NCI-H526 (cell line): ENCODE results near the gene MIA.
"Not testable (repeated sequence)": the region's sequence is repeated elsewhere in the genome, so short reads cannot be mapped to it uniquely, and the experiment has no call there.

Experiments used
- DNase-seq, 2 experiments: peaks; one replicate each; lab custom pipeline; 2025; lab: John Stamatoyannopoulos, UW

Gene MIA

DNA sequence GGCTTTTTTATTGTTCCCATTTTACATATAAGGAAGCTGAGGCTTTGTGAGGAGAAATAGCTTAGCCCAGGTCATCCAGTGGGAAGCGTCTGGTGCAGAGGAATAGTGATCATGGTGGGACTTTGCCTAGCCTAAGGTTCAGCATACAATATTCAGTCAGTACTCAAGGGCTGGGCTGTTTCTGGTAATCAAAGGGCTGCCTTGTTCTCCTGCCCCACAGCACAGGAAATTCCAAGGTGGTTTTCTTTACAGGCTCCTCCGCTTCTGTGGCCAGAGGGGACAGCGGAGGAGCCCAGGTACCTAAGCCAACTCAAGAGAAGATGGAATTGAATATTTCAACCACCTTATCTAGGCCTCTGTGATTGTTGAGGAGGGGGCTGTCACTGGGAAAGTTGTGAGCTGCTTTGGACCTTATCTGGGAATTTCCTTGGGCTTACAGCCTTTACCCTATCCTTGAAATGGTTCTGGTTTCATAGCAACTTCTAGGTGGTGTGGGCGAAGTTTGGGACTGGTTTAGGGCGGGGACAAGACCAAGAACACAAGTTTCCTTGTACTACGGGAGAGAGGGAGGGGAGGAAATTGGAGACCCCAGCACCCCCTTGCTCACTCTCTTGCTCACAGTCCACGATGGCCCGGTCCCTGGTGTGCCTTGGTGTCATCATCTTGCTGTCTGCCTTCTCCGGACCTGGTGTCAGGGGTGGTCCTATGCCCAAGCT is at the start of gene MIA:
MIA (plus strand) TSS at position 606 of the 716 bp plus-strand sequence; CDS start at position 628, 22 bp downstream.
- DNase-seq, result no peak

DNA sequence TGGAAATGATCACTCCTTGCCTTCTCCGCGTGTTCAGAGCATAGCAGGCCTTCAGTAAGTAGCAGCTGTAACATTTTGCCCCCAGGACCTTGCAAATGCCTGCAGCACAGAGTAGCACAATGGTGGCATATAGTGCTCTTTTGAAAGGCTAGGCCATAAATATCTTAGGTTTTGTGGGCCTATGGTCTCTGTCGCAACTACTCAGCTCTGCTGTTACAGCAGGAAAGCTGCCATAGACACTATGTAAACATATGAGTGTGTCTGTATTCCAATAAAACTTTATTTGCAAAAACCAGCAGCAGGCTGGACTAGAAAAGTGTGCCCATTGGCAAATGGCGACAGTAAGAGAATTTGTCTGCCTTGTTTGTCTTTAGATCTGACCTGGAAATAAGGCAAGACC is 49.0 kb upstream of the MIA start:
- no peak for DNase-seq

GRCh38 chr19:40730065-40730464 is 45.3 kb upstream of the MIA start:
- not testable (repeated sequence) for DNase-seq

DNA sequence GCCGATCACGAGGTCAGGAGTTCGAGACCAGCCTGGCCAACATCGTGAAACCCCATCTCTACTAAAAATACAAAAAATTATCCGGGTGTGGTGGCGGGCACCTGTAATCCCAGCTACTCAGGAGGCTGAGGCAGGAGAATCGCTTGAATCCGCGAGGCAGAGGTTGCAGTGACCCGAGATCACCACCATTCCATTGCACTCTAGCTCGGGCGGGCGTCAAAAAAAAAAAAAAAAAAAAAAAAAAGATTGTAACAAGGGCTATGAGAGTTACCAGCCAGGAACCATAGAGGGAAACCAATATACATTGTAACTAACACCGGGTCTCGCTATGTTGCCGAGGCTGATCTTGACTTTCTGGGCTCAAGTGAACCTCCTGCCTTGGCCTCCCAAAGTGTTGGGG is 43.0 kb upstream of the MIA start:
- DNase-seq, result not testable (repeated sequence)

DNA sequence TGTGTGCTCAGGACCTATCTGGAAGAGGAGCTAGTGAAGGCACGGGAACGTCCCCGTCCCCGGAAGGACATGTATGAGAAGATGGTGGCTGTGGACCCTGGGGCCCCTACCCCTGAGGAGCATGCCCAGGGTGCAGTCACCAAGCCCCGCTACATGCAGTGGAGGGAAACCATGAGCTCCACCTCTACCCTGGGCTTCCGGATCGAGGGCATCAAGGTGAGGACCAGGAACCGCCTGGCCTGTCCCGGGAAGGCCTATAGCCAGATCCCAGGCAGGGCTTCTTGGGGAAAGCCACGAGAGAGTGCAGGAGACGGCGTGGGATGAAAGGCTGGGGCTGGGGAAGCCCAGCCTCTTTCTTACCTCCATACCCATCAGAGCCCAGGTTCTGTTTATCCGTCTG is 42.2 kb upstream of the MIA start:
- no peak for DNase-seq

DNA sequence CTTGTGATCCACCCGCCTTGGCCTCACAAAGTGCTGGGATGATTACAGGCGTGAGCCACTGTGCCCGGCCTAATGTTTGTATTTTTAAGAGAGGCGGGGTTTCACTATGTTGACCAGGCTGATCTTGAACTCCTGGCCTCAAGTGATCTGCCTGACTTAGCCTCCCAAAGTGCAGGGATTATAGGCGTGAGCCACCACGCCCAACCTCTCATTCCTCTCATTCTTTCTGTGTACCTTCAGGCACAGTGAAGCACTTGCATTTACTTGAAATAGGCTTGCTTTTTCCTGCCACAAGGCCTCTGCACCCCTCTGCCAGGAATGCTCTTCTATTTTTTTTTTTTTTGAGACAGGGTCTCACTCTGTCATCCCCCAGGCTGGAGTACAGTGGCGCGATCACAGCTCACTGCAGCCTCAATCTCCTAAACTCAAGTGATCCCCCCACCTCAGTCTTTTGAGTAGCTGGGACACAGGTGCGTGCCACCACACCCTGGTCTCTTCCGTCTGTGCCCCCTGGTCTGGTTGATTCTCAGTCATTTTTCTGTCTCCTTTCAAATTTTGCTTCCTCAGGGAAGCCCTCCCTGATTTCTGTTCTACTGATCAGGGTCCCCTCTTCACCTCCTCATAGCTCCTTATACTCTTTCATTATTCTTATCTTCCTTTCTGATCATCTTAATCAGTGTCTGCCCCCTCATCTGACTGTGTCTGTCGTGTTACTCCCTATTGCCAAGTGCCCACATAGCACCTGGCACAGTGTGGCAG is 40.1 kb upstream of the MIA start:
- no peak for DNase-seq

- no peak for DNase-seq
Observed at GRCh38 chr19:40736661-40737060, 38.7 kb upstream of the MIA start.

- no peak for DNase-seq
Observed at GRCh38 chr19:40737102-40737644, 38.1 kb upstream of the MIA start.

- no peak for DNase-seq
Observed at GRCh38 chr19:40739030-40739839, 36.1 kb upstream of the MIA start.

DNA sequence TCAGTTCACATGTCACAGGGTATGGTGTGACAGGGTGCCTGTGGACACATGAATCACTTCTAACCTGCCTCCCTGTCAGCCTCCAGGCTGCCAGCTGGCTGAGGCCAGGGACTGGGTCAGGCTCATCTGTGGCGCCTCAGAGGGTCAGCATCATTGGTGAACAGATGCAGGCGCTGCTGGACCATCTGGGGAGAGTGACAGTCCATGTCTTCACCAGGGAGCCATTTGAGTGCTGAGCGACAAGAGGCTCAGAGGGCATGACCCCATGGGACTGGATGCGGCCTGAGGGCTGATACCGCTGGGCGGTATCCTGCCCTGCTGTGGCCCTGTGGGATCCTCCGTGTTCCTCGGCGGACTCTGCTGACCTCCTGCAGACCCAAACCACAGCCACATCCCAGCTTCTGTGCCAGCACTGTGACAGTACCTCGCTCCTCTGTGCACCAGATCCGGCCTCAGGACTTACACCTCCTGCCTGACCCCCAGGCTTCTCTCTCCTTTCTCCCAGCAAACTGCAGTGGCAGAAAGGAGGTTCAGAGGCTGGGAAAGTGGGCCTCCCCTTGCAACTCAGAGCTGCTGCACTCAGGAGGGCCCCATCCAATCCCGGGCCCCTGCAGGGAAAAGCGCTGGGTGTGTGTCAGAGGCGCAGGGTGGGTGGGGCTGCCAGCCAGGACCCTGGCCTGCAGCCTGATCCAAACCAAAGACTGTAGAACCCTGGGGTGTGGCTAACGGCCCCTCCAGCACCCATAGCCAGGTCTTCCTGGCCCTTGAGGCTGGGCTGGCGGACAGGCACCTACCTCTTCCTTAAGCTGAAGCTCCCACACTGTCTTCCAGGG is 35.2 kb upstream of the MIA start:
- DNase-seq, result no peak

DNA sequence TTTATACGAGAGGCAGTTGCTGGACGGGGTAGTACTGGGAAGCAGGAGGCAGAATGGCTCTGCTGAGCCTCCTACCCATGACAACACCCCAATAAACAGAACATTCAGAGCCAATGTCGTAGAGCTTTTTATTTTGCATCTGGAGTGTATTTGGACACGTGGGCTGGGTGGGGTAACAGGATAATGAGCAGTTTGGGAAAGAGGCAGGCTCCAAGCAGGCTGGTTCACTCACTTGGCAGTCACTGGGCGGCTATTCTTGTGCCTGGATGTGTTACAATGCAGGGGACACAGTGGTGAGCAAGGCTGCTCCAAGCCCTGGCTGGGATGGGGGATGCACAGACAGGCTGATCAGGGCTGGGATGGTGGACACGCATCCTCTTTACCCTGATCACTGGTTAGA is 34.6 kb upstream of the MIA start:
- no peak for DNase-seq

DNA sequence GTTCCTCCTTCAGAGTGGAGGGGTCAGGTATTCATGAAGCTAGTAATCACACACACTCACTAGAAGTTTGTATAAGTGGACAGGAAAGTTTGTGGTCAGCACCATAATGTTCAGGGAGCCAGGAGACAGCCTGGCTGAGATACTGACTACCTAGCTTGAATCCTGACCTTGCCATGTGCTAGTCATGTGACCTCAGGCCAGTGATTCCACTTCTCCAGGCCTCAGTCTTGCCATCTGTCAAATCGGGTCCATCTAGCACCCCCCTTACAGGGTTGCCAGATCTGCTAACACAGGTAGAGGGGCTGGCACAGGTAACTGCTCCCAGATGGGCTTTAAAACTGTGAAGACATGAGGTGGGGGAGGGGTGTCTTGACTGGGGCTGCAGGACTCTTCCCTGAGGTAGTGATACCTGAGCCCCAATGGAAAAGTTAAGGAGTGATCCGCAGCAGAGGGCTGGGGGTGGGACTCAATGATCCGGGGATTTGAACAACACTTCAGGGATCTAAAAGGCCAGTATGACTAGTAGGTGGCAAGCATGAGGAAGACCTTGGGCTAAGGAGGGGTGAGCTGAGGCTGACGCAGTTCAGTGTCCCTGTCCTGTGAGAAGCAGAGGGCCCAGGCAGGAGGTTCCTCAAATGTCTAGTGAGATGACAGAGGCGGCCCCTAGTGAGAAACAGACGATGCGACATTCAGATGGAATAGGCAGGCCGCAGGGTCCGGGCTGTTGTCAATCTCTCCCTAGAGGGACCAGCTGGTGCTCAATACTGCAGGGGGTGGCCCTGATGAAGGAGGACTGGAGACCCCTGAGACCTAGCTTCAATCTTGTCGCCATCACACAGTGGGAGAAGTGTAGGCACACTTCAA is 33.6 kb upstream of the MIA start:
- no peak for DNase-seq

DNA sequence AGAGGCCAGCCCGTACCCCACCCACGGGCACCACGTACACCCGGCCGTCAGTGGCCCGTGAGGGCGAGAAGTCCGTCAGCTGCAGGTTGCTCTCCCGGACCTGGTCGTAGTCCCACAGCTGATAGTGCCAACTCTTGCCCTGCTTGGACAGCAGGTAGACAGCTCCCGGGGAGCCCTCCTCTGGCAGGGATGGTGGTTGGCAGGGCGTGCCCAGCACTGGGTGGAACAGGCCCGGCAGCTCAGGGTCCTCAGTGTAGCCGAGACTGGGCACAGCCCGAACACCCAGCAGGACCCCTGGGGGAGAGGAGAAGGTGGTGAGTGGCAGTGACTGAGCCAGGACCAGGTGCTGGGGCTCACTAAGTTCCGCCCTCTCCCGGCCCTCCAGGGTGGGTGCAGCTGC is 32.8 kb upstream of the MIA start:
- DNase-seq, result no peak

GRCh38 chr19:40742886-40743285 is 32.4 kb upstream of the MIA start:
- DNase-seq, result no peak

DNA sequence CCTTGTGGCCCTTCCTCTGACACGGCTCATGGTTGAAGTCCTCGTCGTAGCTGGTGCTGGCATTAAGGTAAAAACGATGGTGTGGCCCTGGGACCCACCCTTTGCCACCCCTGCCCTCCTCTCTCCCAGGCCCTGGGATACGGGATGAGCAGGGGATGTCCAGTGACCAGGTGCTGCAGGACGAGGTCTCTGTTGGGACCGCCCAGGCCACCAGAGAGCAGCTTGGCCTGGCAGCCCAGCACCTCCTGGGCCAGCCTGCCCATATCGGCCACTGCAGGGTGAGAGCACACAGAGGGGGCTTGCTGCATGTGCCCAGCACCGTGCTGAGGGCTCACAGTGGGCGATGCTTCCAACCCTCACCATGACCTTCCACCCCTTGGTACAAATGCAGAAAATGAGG is 31.4 kb upstream of the MIA start:
- DNase-seq, result no peak

GRCh38 chr19:40744554-40745401 is 30.5 kb upstream of the MIA start:
- DNase-seq, result peak in 1 of 2 experiments; percentile 49

DNA sequence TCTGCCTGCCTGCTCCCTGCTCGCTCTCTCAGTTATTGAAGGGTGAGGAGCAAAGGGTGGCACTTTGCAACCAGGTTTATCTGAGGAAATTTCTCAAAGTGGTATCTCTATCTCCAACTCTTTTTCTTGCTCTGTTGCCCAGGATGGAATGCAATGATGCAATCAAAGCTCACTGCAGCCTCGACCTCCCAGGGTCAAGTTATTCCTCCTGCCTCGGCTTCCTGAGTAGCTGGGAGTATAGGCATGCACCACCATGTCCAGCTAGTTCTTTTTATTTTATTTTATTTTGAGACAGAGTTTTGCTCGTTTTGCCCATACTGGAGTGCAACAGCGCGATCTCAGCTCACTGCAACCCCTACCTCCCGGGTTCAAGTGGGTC is 29.9 kb upstream of the MIA start:
- DNase-seq, result no peak

GRCh38 chr19:40747536-40747935 is 27.8 kb upstream of the MIA start:
- no peak for DNase-seq

GRCh38 chr19:40750058-40750873 is 25.1 kb upstream of the MIA start, which contains the start of gene ACTMAP:
TSS of gene ACTMAP (minus strand) at chr19:40750477. CDS start at chr19:40749803, 674 bp downstream.
- DNase-seq, result peak; percentile 100
